HuH-7 (cell line): ENCODE measurements around the gene PELO.
"Not testable (repeated sequence)": the region's sequence is repeated elsewhere in the genome, so short reads cannot be mapped to it uniquely, and the experiment has no call there.

ENCODE experiments used
- DNase-seq: peaks from one replicate; pipeline ENCODE4 v3.0.0; 2011; ENCODE audit warnings: low spot score

Gene PELO

GRCh38 chr5:52787600-52788504 is at the start of gene PELO, which contains the start of gene ITGA1:
PELO (plus strand) TSS chr5:52787916; CDS start chr5:52800395, 12,479 bp downstream.
ITGA1 (plus strand) TSS chr5:52787916; CDS start chr5:52788354, 438 bp downstream.
- DNase-seq = peak; percentile 39

GRCh38 chr5:52738095-52738506 is 49.6 kb upstream of the PELO start:
- no peak for DNase-seq

- no peak for DNase-seq
These were observed 47.7 kb upstream of the PELO start for GRCh38 chr5:52740007-52740406.

- DNase-seq = no peak
These were observed 44.7 kb upstream of the PELO start for GRCh38 chr5:52743012-52743411.

GRCh38 chr5:52743529-52743928 is 44.2 kb upstream of the PELO start:
- DNase-seq = no peak

- DNase-seq = no peak
These were observed 43.7 kb upstream of the PELO start for GRCh38 chr5:52743970-52744369.

GRCh38 chr5:52744867-52745458 is 42.8 kb upstream of the PELO start:
- DNase-seq = not testable (repeated sequence)

GRCh38 chr5:52746539-52746938 is 41.2 kb upstream of the PELO start:
- no peak for DNase-seq

GRCh38 chr5:52748590-52748989 is 39.1 kb upstream of the PELO start:
- DNase-seq = no peak

GRCh38 chr5:52749666-52750065 is 38.0 kb upstream of the PELO start:
- DNase-seq = no peak

- no peak for DNase-seq
These were observed 36.6 kb upstream of the PELO start for GRCh38 chr5:52751137-52751536.

GRCh38 chr5:52754051-52754450 is 33.7 kb upstream of the PELO start:
- DNase-seq = no peak

GRCh38 chr5:52757527-52757926 is 30.2 kb upstream of the PELO start:
- DNase-seq = no peak

GRCh38 chr5:52758014-52758413 is 29.7 kb upstream of the PELO start:
- no peak for DNase-seq

GRCh38 chr5:52759331-52759730 is 28.4 kb upstream of the PELO start:
- no peak for DNase-seq

GRCh38 chr5:52760695-52761366 is 26.9 kb upstream of the PELO start:
- no peak for DNase-seq

- DNase-seq = no peak
These were observed 20.4 kb upstream of the PELO start for GRCh38 chr5:52767217-52767743.

GRCh38 chr5:52767766-52768480 is 19.8 kb upstream of the PELO start:
- no peak for DNase-seq

- no peak for DNase-seq
These were observed 18.7 kb upstream of the PELO start for GRCh38 chr5:52769061-52769460.

GRCh38 chr5:52770287-52770939 is 17.3 kb upstream of the PELO start:
- no peak for DNase-seq

- DNase-seq = no peak
These were observed 16.2 kb upstream of the PELO start for GRCh38 chr5:52771343-52772039.
